Fibroblast of the aortic adventitia (primary cell): ENCODE measurements around the gene DLGAP1. TPM values are rescaled to one million over a fixed set of nuclear protein-coding genes. Genes with fewer than 3 reads are reported as not detected.
A peak's percentile ranks its signal among the peaks of the same experiment; 100 is the strongest.

Experiments used
- DNase-seq: peaks from one replicate; pipeline ENCODE4 v3.0.0-alpha.2; 2010; ENCODE audit warnings: low read depth
- H3K4me3 ChIP-seq: 2 replicates; pipeline ENCODE4 v1.5.1; 2011; ENCODE audit warnings: low read depth, mild to moderate bottlenecking, control low read depth, low read length, moderate library complexity
- CTCF ChIP-seq: IDR thresholded peaks from 2 replicates; pipeline ENCODE4 v1.5.1; 2011; ENCODE audit warnings: mild to moderate bottlenecking, low read length, control low read depth, inconsistent platforms; ENCODE audit not compliant: insufficient read depth
- total RNA-seq: library from RNA; depleted of rRNA; stranded (reverse); fragments of >200 nt; gene quantifications from 2 replicates; pipeline ENCODE4 v1.2.3, GENCODE V29; 2012; ENCODE audit warnings: low replicate concordance

The DLGAP1 gene
- total RNA-seq, 1 donor: 1.4 TPM

- no peak for DNase-seq
- no peak for TF ChIP-seq CTCF
- no peak overlapping the region for H3K4me3 ChIP-seq
These were observed 9.2 kb downstream of the DLGAP1 start for GRCh38 chr18:4445902-4446301.

DNA sequence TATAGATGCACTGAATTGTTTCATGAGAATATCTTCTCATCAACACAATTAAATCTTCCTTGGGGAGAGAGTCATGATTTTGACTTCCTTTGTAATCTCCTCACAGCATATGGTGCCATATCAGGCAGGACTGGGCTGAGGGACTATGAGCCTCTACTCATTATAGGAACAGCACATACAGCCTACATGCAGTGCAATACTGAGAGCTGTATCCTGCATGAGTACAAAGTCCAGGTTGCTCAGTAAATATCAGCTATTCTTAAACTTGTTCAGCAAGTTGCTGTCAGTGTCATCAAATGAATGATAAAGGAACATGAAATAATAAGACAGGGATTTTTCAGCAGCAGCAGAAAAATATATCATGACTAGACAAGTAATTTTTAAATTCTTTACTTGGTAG is 10.8 kb downstream of the DLGAP1 start:
- no peak for DNase-seq
- H3K4me3 ChIP-seq: no peak overlapping the region
- no peak for TF ChIP-seq CTCF

GRCh38 chr18:4441098-4441497 is 14.0 kb downstream of the DLGAP1 start:
- DNase-seq: no peak
- TF ChIP-seq CTCF: no peak
- H3K4me3 ChIP-seq: no peak overlapping the region

GRCh38 chr18:4438938-4439337 is 16.2 kb downstream of the DLGAP1 start:
- no peak for TF ChIP-seq CTCF
- H3K4me3 ChIP-seq: no peak overlapping the region
- DNase-seq: no peak

GRCh38 chr18:4433717-4434116 is 21.4 kb downstream of the DLGAP1 start:
- peak; percentile 30 for DNase-seq
- no peak overlapping the region for H3K4me3 ChIP-seq

GRCh38 chr18:4430836-4431235 is 24.3 kb downstream of the DLGAP1 start:
- no peak for DNase-seq
- H3K4me3 ChIP-seq: no peak overlapping the region
- TF ChIP-seq CTCF: no peak

More at GRCh38 chr18:4433717-4434116, 21.4 kb downstream of the DLGAP1 start:
- no peak for TF ChIP-seq CTCF

GRCh38 chr18:4417714-4418113 is 37.4 kb downstream of the DLGAP1 start:
- DNase-seq: no peak
- no peak overlapping the region for H3K4me3 ChIP-seq
- no peak for TF ChIP-seq CTCF
